HEK293T (cell line): ENCODE data around the gene ASPHD1.

Experiments used
- BHLHE40 ChIP-seq: fragments of 450-650 bp; IDR thresholded peaks from 2 replicates; pipeline ENCODE4 v1.6.1; 2016; ENCODE audit warnings: mild to moderate bottlenecking, moderate library complexity, borderline replicate concordance
- CTBP1 ChIP-seq: fragments of 450-650 bp; IDR thresholded peaks from 2 replicates; pipeline ENCODE4 v1.6.1; 2016; ENCODE audit warnings: borderline replicate concordance
- FOXK2 ChIP-seq: fragments of 450-650 bp; IDR thresholded peaks from 2 replicates; pipeline ENCODE4 v1.6.1; 2016; ENCODE audit warnings: mild to moderate bottlenecking
- FOXM1 ChIP-seq: fragments of 450-650 bp; IDR thresholded peaks from 2 replicates; pipeline ENCODE4 v1.6.1; 2017; ENCODE audit warnings: mild to moderate bottlenecking, borderline replicate concordance
- HDGF ChIP-seq: fragments of 450-650 bp; IDR thresholded peaks from 2 replicates; pipeline ENCODE4 v1.6.1; 2017; ENCODE audit warnings: antibody characterized with exemption, borderline replicate concordance
- L3MBTL2 ChIP-seq: fragments of 450-650 bp; conservative IDR thresholded peaks from 2 replicates; pipeline ENCODE4 v1.6.1; 2016; ENCODE audit warnings: mild to moderate bottlenecking
- NFRKB ChIP-seq: fragments of 450-650 bp; IDR thresholded peaks from 2 replicates; pipeline ENCODE4 v1.6.1; 2016; ENCODE audit warnings: mild to moderate bottlenecking, moderate library complexity
- SP1 ChIP-seq: fragments of 450-650 bp; IDR thresholded peaks from 2 replicates; pipeline ENCODE4 v1.6.1; 2017
- SUZ12 ChIP-seq: fragments of 450-650 bp; IDR thresholded peaks from 2 replicates; pipeline ENCODE4 v1.6.1; 2016; ENCODE audit warnings: mild to moderate bottlenecking
- TARDBP ChIP-seq: fragments of 450-650 bp; IDR thresholded peaks from 2 replicates; pipeline ENCODE4 v1.6.1; 2016
- ZNF384 ChIP-seq: fragments of 450-650 bp; IDR thresholded peaks from 2 replicates; pipeline ENCODE4 v1.6.1; 2016
- TF ChIP-seq, protein P1 (sequence below): fragments of 450-650 bp; IDR thresholded peaks from 2 replicates; pipeline ENCODE4 v1.6.1; 2016

- TF ChIP-seq CTBP1 (no peak), NFRKB (no peak), L3MBTL2 (no peak), HDGF (no peak), ZNF384 (no peak), FOXM1 (no peak), SP1 (no peak), BHLHE40 (no peak), SUZ12 (no peak), FOXK2 (no peak), TARDBP (no peak)
- TF ChIP-seq, protein P1, sequence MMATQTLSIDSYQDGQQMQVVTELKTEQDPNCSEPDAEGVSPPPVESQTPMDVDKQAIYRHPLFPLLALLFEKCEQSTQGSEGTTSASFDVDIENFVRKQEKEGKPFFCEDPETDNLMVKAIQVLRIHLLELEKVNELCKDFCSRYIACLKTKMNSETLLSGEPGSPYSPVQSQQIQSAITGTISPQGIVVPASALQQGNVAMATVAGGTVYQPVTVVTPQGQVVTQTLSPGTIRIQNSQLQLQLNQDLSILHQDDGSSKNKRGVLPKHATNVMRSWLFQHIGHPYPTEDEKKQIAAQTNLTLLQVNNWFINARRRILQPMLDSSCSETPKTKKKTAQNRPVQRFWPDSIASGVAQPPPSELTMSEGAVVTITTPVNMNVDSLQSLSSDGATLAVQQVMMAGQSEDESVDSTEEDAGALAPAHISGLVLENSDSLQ = no peak
Observed at GRCh38 chr16:29873319-29873718, 27.0 kb upstream of the ASPHD1 start.
